Stomach (tissue), 9 donors: ENCODE results near the gene SNRK. TPM values are rescaled to one million over a fixed set of nuclear protein-coding genes. Genes with fewer than 3 reads are reported as not detected.

Source experiments
- DNase-seq, 2 donors: peaks; one replicate each; pipeline versions ENCODE4 v3.0.0 to v3.0.0-alpha.2; 2013 to 2019
- H3K27ac ChIP-seq, 5 donors: fragments of 200-600 bp in 4 of 5; sonication (generic) in 4 of 5; one replicate each; pipeline ENCODE4 v1.5.1; 2013 to 2019; ENCODE audit warnings: mild to moderate bottlenecking in 1 of 5, moderate library complexity in 1 of 5
- H3K27me3 ChIP-seq, 3 donors: fragments of 200-600 bp; sonication (generic); one replicate each; pipeline ENCODE4 v1.5.1; 2017 to 2019; ENCODE audit warnings: mixed run types in 1 of 3
- H3K36me3 ChIP-seq, 4 donors: fragments of 200-600 bp; sonication (generic); 1 replicate in 3 of 4; 2 replicates in 1 of 4; pipeline ENCODE4 v1.5.1; 2016 to 2019
- H3K4me1 ChIP-seq, 4 donors: fragments of 200-600 bp; sonication (generic); one replicate each; pipeline ENCODE4 v1.5.1; 2016 to 2019
- H3K4me3 ChIP-seq, 4 donors: fragments of 200-600 bp; sonication (generic) in 3 of 4; one replicate each; pipeline ENCODE4 v1.5.1; 2016 to 2019; ENCODE audit warnings: mild to moderate bottlenecking in 1 of 4
- H3K9me3 ChIP-seq, 4 donors: fragments of 200-600 bp; sonication (generic); one replicate each; pipeline ENCODE4 v1.5.1; 2016 to 2019
- CTCF ChIP-seq, 7 experiments: fragments of 450-650 bp in 4 of 7; fragments of 200-600 bp in 3 of 7; sonication (generic) in 3 of 7; IDR thresholded peaks; one replicate each; pipeline ENCODE4 v1.5.1; 2016 to 2019; ENCODE audit warnings: antibody characterized with exemption in 7 of 7, control low read depth in 2 of 7, mild to moderate bottlenecking in 1 of 7
- EP300 ChIP-seq: sonication (generic); formaldehyde crosslinking; IDR thresholded peaks from one replicate; pipeline ENCODE4 v1.6.1; 2017; ENCODE audit warnings: antibody characterized with exemption
- POLR2A ChIP-seq, 4 donors: fragments of 450-650 bp; IDR thresholded peaks; one replicate each; pipeline ENCODE4 v1.6.1; 2016; ENCODE audit warnings: antibody characterized with exemption in 4 of 4, control low read depth in 2 of 4, mild to moderate bottlenecking in 1 of 4, moderate library complexity in 1 of 4
- POLR2AphosphoS5 ChIP-seq, 3 donors: sonication (generic); formaldehyde crosslinking; IDR thresholded peaks; one replicate each; pipeline ENCODE4 v1.6.1; 2016; ENCODE audit warnings: antibody characterized with exemption in 3 of 3
- WGBS, 5 donors: extraction: QIAGEN DNeasy Blood & Tissue Kit in 3 of 5; methylation state at CpG; one replicate each; pipeline versions ENCODE4 v1.1.5 to v1.1.7; 2013 to 2018; 5-methylcytosine and 5-hydroxymethylcytosine counted together
- intact Hi-C: fragments of 100-400 bp; cut with DNase I; formaldehyde crosslinking; loops from one replicate; pipeline ENCODE4 v1.15.1; 2023; ENCODE audit warnings: low total_unique reads
- polyA plus RNA-seq, 3 donors: library from polyadenylated mRNA; stranded (reverse); fragments of 200-250 nt; gene quantifications; one replicate each; pipeline ENCODE4 v1.2.3, GENCODE V29; 2013
- total RNA-seq, 5 donors: library from RNA; depleted of rRNA; stranded (reverse); fragments of >200 nt; gene quantifications; one replicate each; pipeline versions ENCODE4 v1.1.0 to v1.2.3, GENCODE V29; 2014 to 2016
- donor health status: healthy with polysubstance abuse.
- donor health status: Bipolar disorder and iron deficiency.
- donor health status: healthy.

Gene SNRK
- total and polyA plus RNA-seq, 8 donors: 8.2 to 183 (median 36.0) TPM

GRCh38 chr3:43347774-43348173, 61.4 kb downstream of the SNRK start:
- no peak for DNase-seq
- no peak overlapping the region for H3K4me3 ChIP-seq
- peaks cover 0 to 15% (median 12%) of the 10 kb centered on the region in 4 donors for H3K9me3 ChIP-seq
- H3K27ac ChIP-seq: peak overlapping the region in 2 of 5 donors; percentile 36 to 44
- no peak for TF ChIP-seq CTCF (IDR thresholded peaks at IDR 0.05)
- TF ChIP-seq POLR2A (IDR thresholded peaks at IDR 0.05): no peak
- TF ChIP-seq EP300: no peak
- no peak for TF ChIP-seq POLR2AphosphoS5 (IDR thresholded peaks at IDR 0.05)
- H3K27me3 ChIP-seq: no peaks in the 10 kb centered on the region
- WGBS, 5 donors: 97% methylated on average over 17 to 20 of the region's 20 CpGs
- H3K36me3 ChIP-seq: peaks cover 52 to 86% (median 85%) of the 10 kb centered on the region in 4 donors
- intact Hi-C loops: no loop called here
- H3K4me1 ChIP-seq: peaks cover 0 to 10% (median 4%) of the 10 kb centered on the region in 4 donors

- intact Hi-C loops: no loop called here
- WGBS, 5 donors: 94 to 96% (median 95%) methylated on average over 11 of the region's 11 CpGs
- Histone ChIP-seq H3K27me3 (no peaks in the 10 kb centered on the region), H3K4me1 (peaks cover 0 to 10% (median 4%) of the 10 kb centered on the region in 4 donors), H3K27ac (no peak overlapping the region), H3K9me3 (peaks cover 2 to 21% (median 18%) of the 10 kb centered on the region in 4 donors), H3K4me3 (no peak overlapping the region), H3K36me3 (peaks cover 46 to 85% (median 80%) of the 10 kb centered on the region in 4 donors)
- TF ChIP-seq EP300 (no peak), POLR2AphosphoS5 (IDR thresholded peaks at IDR 0.05) (no peak)
- no peak for DNase-seq
Measured at GRCh38 chr3:43348350-43348749, 62.0 kb downstream of the SNRK start.

- WGBS, 5 donors: 81 to 91% (median 89%) methylated on average over 4 of the region's 4 CpGs
- TF ChIP-seq EP300: no peak
- no peak for TF ChIP-seq CTCF (IDR thresholded peaks at IDR 0.05)
- TF ChIP-seq POLR2AphosphoS5 (IDR thresholded peaks at IDR 0.05): no peak
- no peak for TF ChIP-seq POLR2A (IDR thresholded peaks at IDR 0.05)
- intact Hi-C loops: no loop called here
Measured at GRCh38 chr3:43348852-43349574, 62.7 kb downstream of the SNRK start.

GRCh38 chr3:43349716-43350115, 63.4 kb downstream of the SNRK start:
- Histone ChIP-seq H3K4me1 (peaks cover 0 to 3% (median 0%) of the 10 kb centered on the region in 4 donors), H3K27me3 (no peaks in the 10 kb centered on the region), H3K27ac (no peak overlapping the region), H3K9me3 (peaks cover 7 to 35% (median 29%) of the 10 kb centered on the region in 4 donors), H3K4me3 (no peak overlapping the region), H3K36me3 (peaks cover 37 to 80% (median 68%) of the 10 kb centered on the region in 4 donors)
- no peak for DNase-seq
- no peak for TF ChIP-seq POLR2A (IDR thresholded peaks at IDR 0.05)
- no peak for TF ChIP-seq EP300
- no peak for TF ChIP-seq CTCF (IDR thresholded peaks at IDR 0.05)
- 84 to 94% (median 90%) methylated on average over 3 of the region's 3 CpGs for WGBS, 5 donors
- intact Hi-C loops: no loop called here

More at GRCh38 chr3:43348852-43349574, 62.7 kb downstream of the SNRK start:
- Histone ChIP-seq H3K4me1 (peaks cover 0 to 7% (median 3%) of the 10 kb centered on the region in 4 donors), H3K27ac (no peak overlapping the region), H3K36me3 (peaks cover 39 to 85% (median 75%) of the 10 kb centered on the region in 4 donors), H3K27me3 (no peaks in the 10 kb centered on the region), H3K4me3 (no peak overlapping the region), H3K9me3 (peaks cover 7 to 27% (median 24%) of the 10 kb centered on the region in 4 donors)
- DNase-seq: no peak

- Histone ChIP-seq H3K27me3 (no peaks in the 10 kb centered on the region), H3K36me3 (peaks cover 17 to 44% (median 32%) of the 10 kb centered on the region in 4 donors), H3K9me3 (peaks cover 7 to 58% (median 39%) of the 10 kb centered on the region in 4 donors), H3K4me3 (no peak overlapping the region), H3K4me1 (no peaks in the 10 kb centered on the region), H3K27ac (no peak overlapping the region)
- DNase-seq: no peak
- intact Hi-C loops: no loop called here
- 95 to 100% (median 98%) methylated on average over 1 of the region's 1 CpG for WGBS, 5 donors
- TF ChIP-seq POLR2A (IDR thresholded peaks at IDR 0.05) (no peak), EP300 (no peak), POLR2AphosphoS5 (IDR thresholded peaks at IDR 0.05) (no peak), CTCF (IDR thresholded peaks at IDR 0.05) (no peak)
Measured at GRCh38 chr3:43353393-43353792, 67.1 kb downstream of the SNRK start.
